Adrenal gland (tissue), 5 donors: ENCODE results near the gene MMP24.

ENCODE experiments used
- POLR2A ChIP-seq, 2 donors: fragments of 450-650 bp; IDR thresholded peaks; one replicate each; pipeline ENCODE4 v1.6.1; 2017; ENCODE audit warnings: antibody characterized with exemption in 2 of 2, mild to moderate bottlenecking in 2 of 2, moderate library complexity in 1 of 2
- TF ChIP-seq, protein P1 (sequence below), 6 experiments: fragments of 450-650 bp in 4 of 6; fragments of 200-600 bp in 2 of 6; sonication (generic) in 1 of 6; IDR thresholded peaks; 1 replicate in 5 of 6; 2 replicates in 1 of 6; pipeline versions ENCODE4 v1.5.1 to v1.8.0; 2016 to 2021; ENCODE audit warnings: antibody characterized with exemption in 6 of 6, mild to moderate bottlenecking in 2 of 6, moderate library complexity in 1 of 6
- donor health status: DM: no; HTN: no; CAD: no.

DNA sequence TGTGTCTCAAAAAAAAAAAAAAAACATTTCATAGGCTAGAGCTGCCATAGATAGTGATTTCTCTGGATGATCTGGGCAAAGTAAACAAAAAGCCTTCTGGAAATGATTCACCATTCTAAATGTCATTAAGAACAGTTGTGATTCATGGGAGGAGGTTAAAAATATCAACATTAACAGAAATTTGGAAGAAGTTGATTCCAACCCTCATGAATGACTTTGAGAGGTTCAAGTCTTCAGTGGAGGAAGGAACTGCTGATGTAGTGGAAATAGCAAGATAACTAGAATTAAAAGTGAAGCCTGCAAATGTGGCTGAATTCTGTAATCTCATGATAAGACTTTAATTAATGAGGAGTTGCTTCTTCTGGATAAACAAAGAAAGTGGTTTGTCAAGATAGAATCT, 26.8 kb upstream of the MMP24 start:
- TF ChIP-seq, protein P1, sequence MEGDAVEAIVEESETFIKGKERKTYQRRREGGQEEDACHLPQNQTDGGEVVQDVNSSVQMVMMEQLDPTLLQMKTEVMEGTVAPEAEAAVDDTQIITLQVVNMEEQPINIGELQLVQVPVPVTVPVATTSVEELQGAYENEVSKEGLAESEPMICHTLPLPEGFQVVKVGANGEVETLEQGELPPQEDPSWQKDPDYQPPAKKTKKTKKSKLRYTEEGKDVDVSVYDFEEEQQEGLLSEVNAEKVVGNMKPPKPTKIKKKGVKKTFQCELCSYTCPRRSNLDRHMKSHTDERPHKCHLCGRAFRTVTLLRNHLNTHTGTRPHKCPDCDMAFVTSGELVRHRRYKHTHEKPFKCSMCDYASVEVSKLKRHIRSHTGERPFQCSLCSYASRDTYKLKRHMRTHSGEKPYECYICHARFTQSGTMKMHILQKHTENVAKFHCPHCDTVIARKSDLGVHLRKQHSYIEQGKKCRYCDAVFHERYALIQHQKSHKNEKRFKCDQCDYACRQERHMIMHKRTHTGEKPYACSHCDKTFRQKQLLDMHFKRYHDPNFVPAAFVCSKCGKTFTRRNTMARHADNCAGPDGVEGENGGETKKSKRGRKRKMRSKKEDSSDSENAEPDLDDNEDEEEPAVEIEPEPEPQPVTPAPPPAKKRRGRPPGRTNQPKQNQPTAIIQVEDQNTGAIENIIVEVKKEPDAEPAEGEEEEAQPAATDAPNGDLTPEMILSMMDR (IDR thresholded peaks at IDR 0.05), result no peak
- TF ChIP-seq POLR2A (IDR thresholded peaks at IDR 0.05), result no peak
